ENCODE results near the gene PACRG.

GRCh38 chr6:162963861-162964260 is 236.1 kb downstream of the PACRG start:
- TF ChIP-seq CTCF (IDR thresholded peaks at IDR 0.05): no peak
- no peak for TF ChIP-seq EP300 (IDR thresholded peaks at IDR 0.05)

Measured in ovary (tissue), 3 donors.